HG03432 (cell line): ENCODE data around the gene GXYLT2.
"Not testable (repeated sequence)": the region's sequence is repeated elsewhere in the genome, so short reads cannot be mapped to it uniquely, and the experiment has no call there.

ENCODE experiments used
- ATAC-seq: cut with Tn5 transposase; IDR thresholded peaks from one replicate; pipeline ENCODE4 v1.9.1; 2021; ENCODE audit warnings: mild to moderate bottlenecking, moderate library complexity; ENCODE audit not compliant: unreplicated experiment

The GXYLT2 gene

DNA sequence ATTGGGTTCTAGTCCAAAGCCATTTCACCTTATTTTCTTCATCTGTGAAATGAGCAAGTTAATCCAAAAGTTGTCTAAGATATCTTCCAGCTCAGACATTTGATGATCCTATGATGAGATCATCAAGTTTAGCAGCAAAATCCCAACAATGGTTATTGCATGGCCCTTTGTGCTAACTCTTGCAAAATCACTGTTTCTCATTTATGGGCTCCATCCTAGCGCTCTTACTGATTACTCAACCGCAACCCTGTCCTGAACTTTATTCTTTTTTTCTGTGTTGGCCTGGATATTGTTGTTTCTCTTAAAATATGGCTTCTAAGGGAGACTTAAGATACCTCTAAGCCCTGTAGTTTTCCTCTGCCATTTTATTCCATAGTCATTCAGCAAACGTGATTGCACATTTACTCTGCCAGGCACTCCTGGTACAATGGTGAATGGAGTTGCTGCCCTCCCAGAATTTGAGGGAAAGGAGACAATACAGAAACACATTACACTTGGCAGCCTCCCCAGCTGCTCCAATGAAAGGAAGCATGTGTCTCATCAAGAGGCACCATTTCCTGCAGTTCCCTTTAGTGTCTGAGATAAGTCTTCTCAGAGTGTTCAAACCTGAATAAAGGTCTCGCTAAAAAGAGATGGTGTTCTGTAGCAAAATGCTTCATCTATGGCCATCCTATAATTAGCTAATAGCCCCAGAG is 4.4 kb downstream of the GXYLT2 start:
- no peak for ATAC-seq

- ATAC-seq: no peak
Measured at GRCh38 chr3:72892870-72893269, 5.0 kb downstream of the GXYLT2 start.

DNA sequence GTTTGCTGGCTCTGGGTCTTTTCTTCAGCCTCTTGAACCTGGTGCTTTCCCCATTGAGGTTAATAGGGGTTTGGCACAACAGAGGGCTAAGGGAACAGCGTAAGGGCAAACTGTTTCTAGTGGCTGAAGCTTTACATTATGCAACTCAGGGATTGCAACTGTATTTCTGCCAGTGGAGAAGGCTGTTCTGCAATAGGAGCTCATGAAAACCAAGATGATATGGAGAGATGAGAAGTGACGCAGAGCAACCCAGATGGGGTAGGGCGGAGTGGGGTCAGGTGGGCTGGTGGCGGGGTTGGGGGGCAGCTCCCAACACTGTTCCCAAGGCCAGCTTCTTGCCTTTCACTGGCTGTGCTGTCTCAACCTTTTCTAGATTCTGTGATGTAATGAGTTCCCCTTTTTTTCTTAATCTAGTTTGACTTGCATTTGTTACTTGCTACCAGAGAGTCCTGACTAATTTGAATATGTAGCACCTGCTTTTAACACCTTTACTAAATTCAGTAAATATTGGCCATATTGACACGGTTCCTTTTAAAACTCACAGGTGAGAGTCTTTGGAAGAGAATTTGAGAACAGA is 7.2 kb downstream of the GXYLT2 start:
- ATAC-seq: no peak

DNA sequence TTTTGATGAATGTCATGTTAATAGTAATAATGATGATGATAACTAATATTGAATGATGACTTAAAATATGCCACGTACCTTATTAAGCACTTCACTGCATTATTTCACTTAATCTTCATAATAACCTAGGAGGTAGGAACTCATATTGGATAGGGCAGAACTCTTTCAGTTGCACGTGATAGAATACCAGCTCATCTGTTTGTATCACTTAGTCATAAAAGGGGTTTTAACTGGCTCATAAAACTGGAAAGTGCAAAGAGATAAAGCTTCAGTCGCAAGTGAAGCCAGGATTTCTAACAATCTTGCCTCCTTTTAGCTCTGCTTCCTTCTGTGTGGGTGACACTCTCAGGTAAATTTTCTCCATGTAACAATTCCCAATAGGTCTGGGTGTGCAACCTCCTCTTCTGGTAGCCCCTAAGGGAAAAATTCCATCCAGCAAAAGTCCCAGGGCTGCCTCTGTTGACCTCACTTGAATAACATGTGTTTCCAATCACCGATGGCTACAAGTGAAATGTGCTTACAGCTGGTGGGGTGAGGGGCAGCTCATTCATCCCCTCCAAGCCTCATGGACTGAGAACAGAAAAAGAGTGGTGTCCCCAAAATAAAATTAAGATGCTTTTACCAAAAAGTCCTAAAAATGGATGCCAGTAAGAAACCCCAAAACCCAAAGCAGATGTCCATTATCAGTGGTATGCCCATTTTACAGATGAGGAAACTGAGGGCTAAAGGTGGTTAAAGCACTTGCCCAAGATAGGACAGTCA is 9.3 kb downstream of the GXYLT2 start:
- no peak for ATAC-seq

DNA sequence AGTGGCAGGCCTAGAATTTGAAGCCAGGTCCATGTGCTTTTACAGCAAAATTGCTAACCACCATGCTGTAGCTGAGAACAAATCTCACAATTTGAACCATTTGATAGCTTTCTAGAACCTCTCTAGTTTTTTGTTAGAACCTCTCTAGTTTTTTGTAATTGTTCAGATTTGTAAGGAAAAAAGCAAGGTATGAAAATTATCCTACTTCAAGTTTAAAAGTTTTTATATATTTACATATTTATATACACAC is 9.8 kb downstream of the GXYLT2 start:
- no peak for ATAC-seq

DNA sequence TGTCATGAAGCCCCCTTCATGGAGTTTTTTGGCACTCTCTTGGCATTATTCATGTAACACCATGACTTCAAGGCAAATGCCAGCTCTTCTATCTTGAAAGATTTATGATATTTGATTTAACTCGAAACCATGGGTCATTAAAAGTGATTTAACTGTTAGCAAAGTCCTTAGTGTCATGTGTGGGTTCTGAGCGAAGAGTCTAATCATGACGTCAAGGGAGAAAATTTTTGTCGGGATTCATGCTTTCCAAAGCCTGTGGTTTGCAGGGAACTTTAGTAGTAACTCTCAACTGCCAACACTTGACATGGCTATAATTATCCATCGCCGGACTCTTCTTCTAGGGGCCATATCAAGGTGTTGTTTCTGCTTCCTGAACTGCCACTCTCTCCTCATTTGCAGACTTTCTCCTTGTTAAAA is 11.5 kb downstream of the GXYLT2 start:
- no peak for ATAC-seq

- no peak for ATAC-seq
Measured at GRCh38 chr3:72900048-72900447, 12.2 kb downstream of the GXYLT2 start.

DNA sequence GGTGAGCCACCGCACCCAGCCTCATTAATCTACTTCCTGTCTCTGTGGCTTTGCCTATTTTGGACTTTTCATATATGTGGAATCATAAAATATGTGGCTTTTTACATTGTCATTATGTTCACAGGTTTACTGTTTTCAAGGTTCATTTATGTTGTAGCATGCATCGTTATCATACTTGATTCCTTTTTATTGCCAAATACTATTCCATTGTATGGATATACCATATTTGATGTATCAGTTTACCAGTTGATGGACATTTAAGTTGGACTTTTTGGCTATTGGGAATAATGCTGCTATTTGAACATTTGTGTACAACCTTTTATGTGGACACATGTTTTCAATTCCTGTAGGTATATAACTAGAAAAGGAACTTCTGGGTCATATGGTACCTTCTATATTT is 14.0 kb downstream of the GXYLT2 start:
- no peak for ATAC-seq

DNA sequence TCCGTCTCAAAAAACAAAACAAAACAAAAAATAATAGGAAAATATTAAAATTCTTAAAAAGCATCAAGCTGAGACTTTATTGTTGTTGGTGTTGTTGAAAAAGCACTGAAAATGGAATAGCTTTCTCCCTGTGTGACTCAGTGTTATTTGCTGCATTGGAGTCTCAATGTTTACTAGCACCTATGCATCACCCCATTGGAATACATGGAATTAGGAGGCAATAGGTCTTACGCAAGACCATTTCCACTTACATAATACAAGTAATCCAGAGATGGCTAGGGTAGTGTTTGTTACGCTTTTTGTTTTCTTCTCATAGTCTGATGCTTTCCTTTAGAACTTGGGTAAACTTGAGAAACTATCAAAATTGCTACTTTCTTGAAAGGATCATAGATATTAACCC is 15.2 kb downstream of the GXYLT2 start:
- ATAC-seq: no peak

DNA sequence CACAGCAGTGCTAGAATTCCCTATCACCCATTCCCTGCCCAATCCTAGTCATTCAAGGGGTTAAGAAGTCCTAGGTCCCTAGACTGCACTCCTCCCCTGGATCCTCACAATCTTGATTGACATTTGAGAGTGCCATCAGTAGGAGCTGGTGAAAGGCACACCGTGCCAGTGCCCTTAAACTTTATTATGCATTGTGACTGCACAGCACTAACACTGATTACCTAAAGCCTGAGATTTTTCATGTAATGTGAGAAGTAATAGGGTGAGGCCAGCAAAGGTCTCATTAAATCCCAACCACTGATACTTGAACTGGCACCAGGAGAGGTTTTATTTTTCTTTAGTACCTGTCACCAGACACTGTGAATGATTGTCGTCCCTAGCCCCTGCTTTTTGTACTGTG is 16.3 kb downstream of the GXYLT2 start:
- ATAC-seq: no peak

- no peak for ATAC-seq
Measured at GRCh38 chr3:72906154-72906553, 18.3 kb downstream of the GXYLT2 start.

- ATAC-seq: no peak
Measured at GRCh38 chr3:72907131-72907711, 19.4 kb downstream of the GXYLT2 start.

- no peak for ATAC-seq
Measured at GRCh38 chr3:72907731-72908620, 20.1 kb downstream of the GXYLT2 start.

DNA sequence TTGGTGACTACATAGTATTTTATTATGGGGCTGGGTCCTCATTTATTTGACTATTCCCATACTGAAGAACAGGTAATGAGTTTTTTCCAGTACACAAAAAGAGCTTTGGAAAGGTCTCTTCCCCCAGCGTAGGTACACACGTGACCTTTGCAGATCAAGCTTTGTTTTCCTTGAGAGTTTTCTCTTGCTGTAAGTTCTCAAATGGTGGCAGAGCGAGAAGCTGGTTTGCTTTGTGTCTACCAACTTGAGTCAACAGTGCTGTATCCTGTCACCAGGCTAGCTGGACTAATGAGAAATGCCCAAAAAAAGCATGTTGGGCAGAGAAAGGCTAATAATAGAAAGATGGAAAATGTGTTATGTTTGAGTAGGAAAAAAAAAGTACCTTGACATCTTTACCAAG is 21.7 kb downstream of the GXYLT2 start:
- ATAC-seq: no peak

GRCh38 chr3:72912532-72912931 is 24.7 kb downstream of the GXYLT2 start:
- ATAC-seq: no peak

- ATAC-seq: no peak
Measured at GRCh38 chr3:72914383-72914782, 26.5 kb downstream of the GXYLT2 start.

DNA sequence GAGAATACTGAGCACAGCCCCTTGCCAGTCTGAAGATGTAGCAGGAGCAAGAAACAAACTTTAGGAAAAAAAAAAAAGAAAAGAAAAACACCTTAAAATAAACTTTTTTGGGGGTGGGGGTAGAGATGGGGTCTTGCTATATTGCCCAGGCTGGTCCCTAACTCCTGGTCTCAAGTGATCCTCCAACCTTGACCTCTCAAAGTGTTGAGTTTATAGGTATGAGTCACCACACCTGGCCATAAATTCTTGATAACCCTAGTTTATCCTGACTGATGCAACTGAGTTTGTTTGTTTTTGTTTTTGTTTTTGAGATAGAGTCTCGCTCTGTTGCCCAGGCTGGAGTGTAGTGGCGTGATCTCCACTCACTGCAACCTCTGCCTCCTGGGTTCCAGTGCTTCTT is 28.4 kb downstream of the GXYLT2 start:
- no peak for ATAC-seq

GRCh38 chr3:72919520-72919919 is 31.7 kb downstream of the GXYLT2 start:
- ATAC-seq: no peak

GRCh38 chr3:72924055-72924454 is 36.2 kb downstream of the GXYLT2 start:
- no peak for ATAC-seq

GRCh38 chr3:72928781-72929735 is 41.2 kb downstream of the GXYLT2 start:
- ATAC-seq: not testable (repeated sequence)
